ENCODE measurements around the gene NDUFS2. TPM values are rescaled to one million over a fixed set of nuclear protein-coding genes. Genes with fewer than 3 reads are reported as not detected.
A peak's percentile ranks its signal among the peaks of the same experiment; 100 is the strongest.

The NDUFS2 gene
- total and polyA plus RNA-seq, 9 of the 15 experiments (the other 6 are each of a cell fraction or from before 2014, with no cell fraction given) = 70.0 to 176 (median 141) TPM

GRCh38 chr1:161200421-161200991, 1.7 kb upstream of the NDUFS2 start (continued):
- peak; percentile 67 for TF ChIP-seq ZBTB40 (IDR thresholded peaks at IDR 0.05)
- no peak for TF ChIP-seq ZBTB40 (CRISPR knock-in tag; IDR thresholded peaks at IDR 0.05)
- TF ChIP-seq NCOA1 (IDR thresholded peaks at IDR 0.05; ENCODE audit: low read depth) = no peak
- TF ChIP-seq CHCHD3 (CRISPR knock-in tag; IDR thresholded peaks at IDR 0.05) = no peak
- no peak for TF ChIP-seq ZNF408 (CRISPR knock-in tag; IDR thresholded peaks at IDR 0.05; ENCODE audit: low read depth)
- TF ChIP-seq NKRF (IDR thresholded peaks at IDR 0.05; ENCODE audit: borderline replicate concordance) = no peak
- no peak for TF ChIP-seq NFIX (CRISPR knock-in tag; IDR thresholded peaks at IDR 0.05; ENCODE audit: low read depth)
- no peak for TF ChIP-seq GMEB1 (CRISPR knock-in tag; IDR thresholded peaks at IDR 0.05)
- no peak for TF ChIP-seq HLTF (IDR thresholded peaks at IDR 0.05)
- TF ChIP-seq FOXP4 (CRISPR knock-in tag; IDR thresholded peaks at IDR 0.05; ENCODE audit: borderline replicate concordance) = no peak
- TF ChIP-seq HDAC2 (IDR thresholded peaks at IDR 0.05) = no peak
- no peak; the same call in 1 of the 2 replicates for TF ChIP-seq MTA3 (IDR thresholded peaks at IDR 0.05; ENCODE audit: borderline replicate concordance)
- no peak for TF ChIP-seq SREBF2 (CRISPR knock-in tag; IDR thresholded peaks at IDR 0.05)
- TF ChIP-seq MTA2 (IDR thresholded peaks at IDR 0.05; ENCODE audit: low read depth) = no peak
- TF ChIP-seq ZFPM2 (CRISPR knock-in tag; IDR thresholded peaks at IDR 0.05) = no peak
